Astrocyte of the spinal cord (primary cell): ENCODE data around the gene TP53I11.

ENCODE experiments used
- DNase-seq: peaks from one replicate; pipeline ENCODE4 v3.0.0; 2011; ENCODE audit warnings: low read depth, low spot score
- H3K4me3 ChIP-seq: 2 replicates; pipeline ENCODE4 v1.5.1; 2011; ENCODE audit warnings: low read depth, mild to moderate bottlenecking, low read length, moderate library complexity
- CTCF ChIP-seq: IDR thresholded peaks from 2 replicates; pipeline ENCODE4 v1.5.1; 2012; ENCODE audit warnings: low read depth, mild to moderate bottlenecking, low read length, inconsistent platforms
- in situ Hi-C: cut with HindIII; loops from 2 replicates; pipeline ENCODE4 v1.10.0; 2017; ENCODE audit warnings: low sequenced_read_pairs

The TP53I11 gene

GRCh38 chr11:44973632-44974401 is 23.1 kb upstream of the TP53I11 start:
- TF ChIP-seq CTCF: no peak
- H3K4me3 ChIP-seq: no peak overlapping the region
- in situ Hi-C loops: no loop called here
- no peak for DNase-seq

- in situ Hi-C loops: no loop called here
- DNase-seq: no peak
- no peak for TF ChIP-seq CTCF
- no peak overlapping the region for H3K4me3 ChIP-seq
Measured at GRCh38 chr11:44972746-44973435, 22.2 kb upstream of the TP53I11 start.

GRCh38 chr11:44971185-44971584 is 20.5 kb upstream of the TP53I11 start:
- in situ Hi-C loops: no loop called here
- no peak overlapping the region for H3K4me3 ChIP-seq
- no peak for TF ChIP-seq CTCF
- DNase-seq: no peak

- H3K4me3 ChIP-seq: no peak overlapping the region
- TF ChIP-seq CTCF: no peak
- in situ Hi-C loops: no loop called here
- DNase-seq: no peak
Measured at GRCh38 chr11:44970293-44970692, 19.6 kb upstream of the TP53I11 start.

- no peak overlapping the region for H3K4me3 ChIP-seq
- DNase-seq: no peak
- no peak for TF ChIP-seq CTCF
- in situ Hi-C loops: no loop called here
Measured at GRCh38 chr11:44969651-44970252, 19.1 kb upstream of the TP53I11 start.

GRCh38 chr11:44968510-44968909 is 17.8 kb upstream of the TP53I11 start:
- in situ Hi-C loops: no loop called here
- H3K4me3 ChIP-seq: no peak overlapping the region
- no peak for TF ChIP-seq CTCF
- DNase-seq: no peak
